GM15510 (cell line): ENCODE results near the gene LAYN.

ENCODE experiments used
- POLR2A ChIP-seq: IDR thresholded peaks from 3 replicates; pipeline ENCODE4 v1.6.1; 2011; ENCODE audit warnings: borderline replicate concordance; ENCODE audit not compliant: insufficient read length; ENCODE audit errors: extremely low read depth

The LAYN gene

DNA sequence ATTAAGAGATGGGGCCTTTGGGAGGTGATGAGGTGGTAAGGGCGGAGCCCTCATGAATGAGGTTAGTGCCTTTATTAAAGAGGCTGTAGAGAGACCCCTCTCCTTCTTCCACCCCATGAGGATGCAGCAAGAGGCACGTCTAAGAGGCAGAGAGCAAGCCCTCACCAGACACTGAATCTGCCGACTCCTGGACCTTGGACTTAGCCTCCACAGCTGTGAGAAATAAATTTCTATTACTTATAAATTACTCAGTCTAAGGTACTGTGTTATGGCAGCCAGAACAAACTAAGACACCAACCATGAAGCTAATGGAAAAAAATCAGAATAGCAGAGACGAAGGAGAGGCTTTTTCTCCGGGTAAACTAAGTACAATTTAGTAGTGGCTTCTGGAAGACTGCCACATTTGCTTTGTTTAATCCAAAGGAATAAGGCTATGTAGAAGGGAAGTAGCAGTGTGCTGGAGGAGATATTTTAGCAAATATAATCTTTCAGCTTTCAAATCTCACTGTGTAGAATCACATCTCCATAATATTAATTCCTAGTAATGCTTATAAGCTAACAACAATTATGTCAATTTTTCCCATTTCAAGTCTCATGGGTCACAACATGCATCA, 49.5 kb downstream of the LAYN start:
- no peak for TF ChIP-seq POLR2A

DNA sequence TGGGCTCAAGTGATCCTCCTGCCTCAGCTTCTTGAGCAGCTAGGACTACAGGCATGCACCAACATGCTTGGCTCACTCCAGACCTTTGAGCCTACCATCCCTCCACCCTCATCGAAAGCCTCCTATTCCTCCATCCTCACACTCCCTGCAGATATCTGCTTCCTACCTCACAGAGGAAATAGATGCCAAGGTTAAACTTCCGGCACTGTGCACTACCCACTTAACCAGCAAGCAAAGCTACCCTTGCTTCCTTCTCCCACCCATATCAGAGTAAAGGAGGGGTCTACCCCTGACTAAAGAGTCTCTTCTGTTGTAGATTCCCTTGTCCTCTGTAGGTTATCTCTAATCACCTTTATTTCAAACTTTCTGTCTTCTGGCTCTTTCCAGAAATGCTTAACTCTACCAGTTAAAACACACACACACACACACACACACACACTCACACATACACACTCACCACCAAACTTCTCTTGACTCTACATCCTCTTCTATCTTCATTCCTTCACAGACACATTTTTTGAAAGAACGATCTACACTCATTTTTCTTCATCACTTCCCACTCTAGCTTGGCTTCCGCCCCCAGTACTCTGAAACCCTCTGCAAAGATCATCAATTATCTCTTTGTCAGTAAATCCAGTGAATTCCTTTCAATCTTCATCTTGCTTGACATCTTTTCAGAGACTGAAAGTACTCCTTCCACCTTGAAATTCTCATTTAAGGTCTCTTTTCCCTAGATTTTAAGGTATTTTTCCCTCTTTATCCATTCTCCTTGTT, 50.9 kb downstream of the LAYN start:
- TF ChIP-seq POLR2A: no peak

DNA sequence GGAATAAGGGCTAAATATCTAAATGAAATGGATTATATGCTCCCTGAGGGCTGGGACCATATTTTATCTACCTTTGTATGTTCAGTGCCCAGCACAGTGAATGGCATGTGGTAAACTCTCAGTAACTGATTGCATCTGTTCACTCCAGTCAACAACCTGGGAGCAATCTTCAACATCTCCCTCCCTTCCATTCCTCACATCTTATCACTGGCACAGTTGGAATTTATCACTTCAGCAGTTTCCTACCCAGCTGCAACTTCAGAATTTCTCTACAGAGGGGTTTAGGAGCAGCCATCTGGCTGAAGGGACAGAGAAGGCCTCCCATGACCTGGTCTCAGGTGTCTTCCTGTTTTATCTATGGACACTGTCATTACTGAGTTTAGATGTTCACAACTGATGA, 52.0 kb downstream of the LAYN start:
- TF ChIP-seq POLR2A: no peak

DNA sequence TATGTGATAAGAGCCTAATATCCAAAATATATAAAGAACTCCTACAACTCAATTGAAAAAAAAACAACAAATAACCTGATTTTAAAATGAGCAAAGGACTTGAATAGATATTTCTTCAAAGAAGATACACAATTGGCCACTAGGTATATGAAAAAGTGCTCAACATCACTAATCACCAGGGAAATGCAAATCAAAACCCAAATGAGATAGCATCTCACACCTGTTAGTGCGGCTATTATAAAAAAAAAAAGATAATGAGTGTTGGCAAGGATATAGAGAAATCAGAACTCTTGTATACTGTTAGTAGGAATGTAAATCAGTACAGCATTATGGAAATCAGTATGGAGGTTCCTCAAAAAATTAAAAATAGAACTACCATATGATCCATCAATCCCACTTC, 55.8 kb downstream of the LAYN start:
- TF ChIP-seq POLR2A: no peak

DNA sequence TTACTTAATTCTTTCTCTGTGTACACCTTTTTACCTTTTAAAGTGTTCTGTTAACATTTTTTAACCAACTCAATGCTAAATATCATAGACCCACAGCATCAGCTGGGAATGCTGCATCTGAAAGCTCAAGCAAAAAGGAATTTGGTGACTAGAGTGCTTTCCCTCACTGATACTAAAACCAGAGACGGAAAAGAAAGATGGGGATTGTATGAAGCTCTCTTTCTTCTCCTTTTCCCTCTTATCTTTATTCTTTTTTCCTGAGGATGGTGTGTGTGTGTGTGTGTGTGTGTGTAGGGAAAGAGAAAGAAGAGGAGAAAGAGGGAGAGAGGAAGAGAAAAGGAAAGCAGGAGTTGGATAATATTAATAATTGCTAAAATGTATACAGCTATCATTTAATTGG, 57.6 kb downstream of the LAYN start:
- TF ChIP-seq POLR2A: no peak

DNA sequence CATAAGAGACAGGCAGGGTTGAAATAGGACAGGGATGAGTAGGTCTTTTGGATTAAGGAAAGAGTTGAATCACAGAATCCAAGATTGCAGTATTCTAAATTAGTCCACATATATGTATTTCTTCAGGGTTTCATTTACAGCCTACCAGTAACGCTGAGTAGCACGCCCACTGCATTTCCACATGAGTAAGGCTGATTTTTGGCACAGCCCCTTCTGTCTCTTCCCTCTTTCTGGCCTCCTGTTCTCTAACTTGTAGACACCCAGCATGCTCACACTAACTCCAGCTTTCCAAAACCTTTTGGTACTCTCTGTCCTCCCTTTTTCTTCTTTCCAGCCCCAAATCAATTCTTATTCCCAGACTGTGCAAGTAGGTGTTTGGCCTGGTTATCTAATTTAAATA, 58.0 kb downstream of the LAYN start:
- TF ChIP-seq POLR2A: no peak

DNA sequence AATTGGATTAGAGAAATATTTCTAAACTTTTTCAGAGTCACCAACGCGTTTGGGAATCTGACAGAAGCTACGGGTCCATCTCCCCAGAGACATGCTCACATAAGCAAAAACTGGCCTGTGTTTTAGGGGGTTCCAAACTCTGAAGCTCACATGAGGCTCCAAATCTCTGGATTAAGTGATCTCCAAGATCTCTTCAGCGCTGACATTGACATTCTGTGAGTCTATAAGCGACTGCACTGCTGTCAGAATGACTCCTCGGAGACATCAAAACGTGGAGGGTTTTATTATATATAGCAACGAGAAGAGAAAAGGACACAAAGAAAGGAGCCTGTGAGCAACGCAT, 61.1 kb downstream of the LAYN start:
- TF ChIP-seq POLR2A: no peak

DNA sequence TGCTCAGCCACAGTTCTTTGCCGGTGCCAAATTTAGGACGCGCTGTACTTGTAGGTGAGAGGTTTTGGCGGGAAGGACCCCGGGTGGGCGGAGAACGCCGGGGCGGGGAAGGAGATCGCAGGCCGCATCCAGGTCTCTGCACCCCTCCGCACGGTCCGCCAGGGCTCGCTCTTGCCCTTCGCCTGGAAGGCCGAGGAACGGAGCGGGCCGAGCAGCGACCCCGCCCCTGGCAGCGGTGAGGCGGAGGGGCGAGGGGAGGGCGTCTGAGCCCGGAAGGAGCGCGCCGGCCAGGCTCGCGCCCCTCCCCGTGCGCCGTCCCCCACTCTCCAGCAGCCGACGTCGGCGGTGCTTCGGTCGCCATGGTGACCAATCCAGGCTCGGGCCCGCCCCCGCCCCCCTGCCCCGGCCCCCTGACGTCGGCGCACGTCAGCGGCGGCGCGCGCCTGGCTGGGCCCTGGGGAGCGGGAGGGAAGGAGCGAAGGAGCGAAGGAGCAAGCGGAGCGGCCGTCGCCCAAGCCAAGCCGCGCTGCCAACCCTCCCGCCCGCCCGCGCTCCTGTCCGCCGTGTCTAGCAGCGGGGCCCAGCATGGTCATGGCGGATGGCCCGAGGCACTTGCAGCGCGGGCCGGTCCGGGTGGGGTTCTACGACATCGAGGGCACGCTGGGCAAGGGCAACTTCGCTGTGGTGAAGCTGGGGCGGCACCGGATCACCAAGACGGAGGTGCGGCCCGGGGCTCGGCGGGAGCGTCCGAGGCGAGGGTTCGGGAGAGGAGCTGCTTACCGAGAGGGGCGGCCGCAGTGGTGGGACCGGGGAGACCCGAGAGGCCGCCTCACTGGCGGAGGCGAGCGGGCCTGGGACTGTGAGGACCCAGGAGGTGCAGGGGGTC, 61.7 kb downstream of the LAYN start, which contains the start of gene SIK2:
Gene SIK2 (plus strand): TSS at position 471 of the 886 bp plus-strand sequence. CDS start 115 bp downstream, at position 586.
- peak; percentile 37 for TF ChIP-seq POLR2A

DNA sequence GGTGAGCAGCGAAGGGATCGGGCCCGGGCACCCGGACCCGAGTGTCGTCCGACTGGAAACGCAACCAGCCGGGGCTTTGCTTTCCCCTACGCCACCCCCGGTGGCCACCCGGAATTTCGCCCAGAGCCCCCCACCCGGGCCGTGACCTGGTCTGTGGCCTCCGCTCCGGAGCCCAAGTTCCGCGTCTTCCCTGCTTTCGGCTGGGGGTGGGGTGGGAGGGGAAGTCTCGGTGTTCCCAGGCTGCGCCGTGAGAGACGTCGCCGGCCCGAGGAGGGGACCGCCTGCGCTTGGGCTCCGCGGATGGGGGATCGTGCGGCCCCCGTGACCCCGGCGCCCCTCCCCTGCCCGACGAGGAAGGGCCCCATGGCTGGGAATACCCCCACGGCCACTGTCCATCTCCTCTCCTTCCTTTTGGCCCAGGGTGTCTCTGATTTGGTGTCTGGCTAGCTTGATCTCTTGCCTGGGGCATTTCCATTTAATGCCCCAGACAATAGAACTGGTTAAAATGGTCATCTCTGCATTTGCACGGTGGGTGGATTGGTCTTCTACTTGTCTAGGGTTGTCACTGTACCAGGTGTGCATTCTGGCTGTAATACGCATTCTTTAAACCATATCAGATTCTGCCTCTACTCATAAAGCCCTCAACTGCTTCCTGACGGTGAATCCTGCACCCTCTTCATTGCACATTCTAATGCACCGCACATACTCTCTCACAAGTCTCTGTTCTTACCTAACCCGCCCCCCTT, 62.5 kb downstream of the LAYN start:
- TF ChIP-seq POLR2A: no peak

DNA sequence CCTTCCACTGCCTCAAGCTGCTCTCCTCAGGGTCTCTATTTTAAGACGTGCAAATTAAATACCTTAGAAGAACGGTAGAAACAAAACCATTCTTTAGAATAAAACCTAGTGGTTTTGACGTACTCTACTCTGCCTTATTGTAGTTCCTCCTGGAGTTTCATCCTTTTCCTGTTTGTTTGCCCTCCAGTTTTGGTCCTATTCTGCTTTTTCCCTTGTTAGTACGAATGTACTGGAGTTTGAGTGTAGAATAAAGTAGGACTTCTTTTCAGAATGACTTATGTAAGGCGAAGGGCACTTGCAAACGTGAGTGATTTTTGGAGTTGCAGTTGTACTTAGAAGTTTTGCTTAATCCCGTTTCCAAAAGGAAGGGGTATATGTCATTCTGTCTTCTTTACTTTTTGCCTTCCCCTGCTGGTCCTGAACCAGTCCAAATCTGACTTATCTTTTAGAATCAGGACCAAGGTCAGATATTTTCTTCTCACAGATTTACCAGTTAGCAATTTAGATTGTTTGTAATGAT, 63.2 kb downstream of the LAYN start:
- no peak for TF ChIP-seq POLR2A

DNA sequence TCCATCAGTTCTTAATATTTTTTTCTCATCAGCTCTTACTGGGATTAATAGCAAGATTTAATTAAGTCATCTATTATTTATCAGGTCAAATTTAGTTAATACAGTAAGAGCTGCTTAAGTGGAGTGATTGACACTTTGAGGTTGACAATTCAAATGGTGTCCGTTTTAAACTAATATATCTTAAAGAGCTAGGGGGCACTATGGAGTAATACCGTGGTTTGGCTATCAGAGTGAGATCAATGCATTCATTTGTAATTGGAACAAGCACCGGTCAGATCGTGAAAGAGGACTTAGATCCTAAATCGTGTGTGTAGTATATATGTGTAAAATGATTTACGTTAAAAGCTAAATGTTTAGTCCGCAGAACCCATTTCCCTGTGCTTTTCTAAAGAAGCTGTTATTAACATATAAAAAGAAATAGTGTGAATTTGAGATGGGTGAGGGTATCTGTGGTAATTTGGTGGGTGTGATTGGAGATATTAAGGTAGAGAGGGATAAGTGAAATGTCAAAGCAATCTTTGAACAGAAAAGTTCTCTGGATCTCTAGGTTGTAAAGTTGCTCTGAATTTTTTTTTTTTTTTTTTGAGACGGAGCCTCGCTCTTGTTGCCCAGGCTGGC, 64.0 kb downstream of the LAYN start:
- no peak for TF ChIP-seq POLR2A

DNA sequence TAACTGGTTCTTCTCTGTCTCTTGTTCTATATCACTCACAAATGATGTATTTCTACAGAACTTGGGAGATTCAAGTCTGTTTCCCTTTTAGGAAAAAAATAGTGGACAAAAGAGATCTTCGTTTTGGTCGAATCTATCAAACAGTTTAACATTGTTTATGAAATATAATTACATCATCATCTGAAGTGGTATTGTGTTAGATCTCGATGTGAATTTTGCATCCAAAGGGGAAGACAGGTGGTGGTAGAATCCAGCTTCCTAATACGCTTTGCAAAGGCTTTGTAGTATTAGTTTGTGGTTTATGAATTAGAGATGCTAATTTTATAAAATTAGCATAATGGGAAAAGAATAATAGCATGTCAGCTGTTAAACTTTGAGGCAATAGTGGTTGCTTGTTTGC, 65.2 kb downstream of the LAYN start:
- no peak for TF ChIP-seq POLR2A

DNA sequence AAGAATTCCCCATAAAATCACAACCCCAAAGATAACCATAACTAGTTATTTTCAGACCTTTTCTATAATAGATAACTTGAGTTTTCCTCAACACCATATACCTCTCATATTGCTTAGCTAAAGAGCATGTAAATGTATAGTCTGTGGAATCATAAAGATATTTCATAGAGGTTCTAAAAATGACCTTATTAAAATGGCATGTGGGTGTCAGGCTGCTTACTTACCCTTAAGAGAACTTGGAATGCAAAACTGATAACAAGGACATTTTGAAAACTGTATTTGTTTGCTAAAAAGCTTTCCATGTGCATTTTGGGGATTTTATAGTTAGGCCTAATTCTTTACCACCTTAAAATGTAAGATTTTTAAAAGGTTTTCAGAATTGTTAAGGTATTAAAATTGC, 66.5 kb downstream of the LAYN start:
- no peak for TF ChIP-seq POLR2A

DNA sequence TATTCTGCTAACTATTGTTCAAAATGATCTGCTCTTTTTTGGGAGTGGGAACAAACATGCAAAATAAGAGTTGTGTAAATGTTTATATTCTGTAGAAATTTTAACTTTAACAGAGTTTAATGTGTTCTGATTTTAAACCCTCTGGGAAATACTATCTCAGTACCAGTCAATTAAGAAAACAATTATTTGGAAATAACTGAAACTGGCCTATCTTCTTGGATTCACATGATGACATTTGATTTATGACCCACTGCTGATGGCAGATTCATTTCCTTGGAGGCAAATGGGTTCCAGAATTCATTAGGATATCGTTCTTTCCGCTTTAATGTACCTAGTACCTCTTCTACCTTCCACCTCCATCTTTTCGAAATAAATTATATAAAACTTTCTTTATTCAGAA, 67.2 kb downstream of the LAYN start:
- TF ChIP-seq POLR2A: no peak
